ENCODE measurements around the gene ZNF81.

- TF ChIP-seq CTCF (IDR thresholded peaks at IDR 0.05) (no peak), POLR2A (IDR thresholded peaks at IDR 0.05) (no peak)
Observed at GRCh38 chrX:47815901-47816845, 20.5 kb upstream of the ZNF81 start.

All from right lobe of liver (tissue), 4 donors.